Measurements from ENCODE around the gene PMF1.

DNA sequence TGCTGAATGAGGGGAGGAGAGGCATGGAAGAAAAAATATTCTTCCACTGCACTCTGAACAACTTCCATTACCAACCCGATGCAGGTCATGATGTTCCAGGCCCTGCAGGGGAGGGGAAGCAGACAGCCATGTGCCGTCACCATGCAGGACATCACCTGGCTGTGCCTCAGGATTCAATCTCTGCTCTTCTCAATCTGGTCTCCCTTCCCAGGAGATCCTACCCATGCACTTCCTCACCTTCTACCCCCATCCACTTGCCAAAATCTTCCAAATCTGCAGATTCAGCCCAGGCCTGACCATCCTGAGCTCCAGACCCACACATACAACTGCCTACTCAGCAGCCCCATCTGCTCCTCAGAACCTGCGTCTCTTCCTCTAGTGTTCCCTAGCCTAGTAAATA is 40.8 kb downstream of the PMF1 start:
- TF ChIP-seq, protein P1, sequence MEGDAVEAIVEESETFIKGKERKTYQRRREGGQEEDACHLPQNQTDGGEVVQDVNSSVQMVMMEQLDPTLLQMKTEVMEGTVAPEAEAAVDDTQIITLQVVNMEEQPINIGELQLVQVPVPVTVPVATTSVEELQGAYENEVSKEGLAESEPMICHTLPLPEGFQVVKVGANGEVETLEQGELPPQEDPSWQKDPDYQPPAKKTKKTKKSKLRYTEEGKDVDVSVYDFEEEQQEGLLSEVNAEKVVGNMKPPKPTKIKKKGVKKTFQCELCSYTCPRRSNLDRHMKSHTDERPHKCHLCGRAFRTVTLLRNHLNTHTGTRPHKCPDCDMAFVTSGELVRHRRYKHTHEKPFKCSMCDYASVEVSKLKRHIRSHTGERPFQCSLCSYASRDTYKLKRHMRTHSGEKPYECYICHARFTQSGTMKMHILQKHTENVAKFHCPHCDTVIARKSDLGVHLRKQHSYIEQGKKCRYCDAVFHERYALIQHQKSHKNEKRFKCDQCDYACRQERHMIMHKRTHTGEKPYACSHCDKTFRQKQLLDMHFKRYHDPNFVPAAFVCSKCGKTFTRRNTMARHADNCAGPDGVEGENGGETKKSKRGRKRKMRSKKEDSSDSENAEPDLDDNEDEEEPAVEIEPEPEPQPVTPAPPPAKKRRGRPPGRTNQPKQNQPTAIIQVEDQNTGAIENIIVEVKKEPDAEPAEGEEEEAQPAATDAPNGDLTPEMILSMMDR (conservative IDR thresholded peaks at IDR 0.05; ENCODE audit: low read depth, low read length) = no peak
- no peak for TF ChIP-seq EZH2 (IDR thresholded peaks at IDR 0.05; ENCODE audit: borderline replicate concordance, low read depth, low read length, poor library complexity, severe bottlenecking)

Measured in A673 (cell line).